Stimulated activated CD8-positive, alpha-beta memory T cell treated with anti-CD3 and anti-CD28 coated beads, Interleukin-4, amount 100 ng/mL, for 48 hours (primary cell): Measurements from ENCODE around the gene CDHR2.

Experiments used
- DNase-seq: peaks from one replicate; pipeline ENCODE4 v3.0.0-alpha.2; 2020

CDHR2 gene

GRCh38 chr5:176625512-176625911 is 76.4 kb downstream of the CDHR2 start:
- DNase-seq = no peak

- no peak for DNase-seq
Measured at GRCh38 chr5:176625966-176626875, 77.1 kb downstream of the CDHR2 start.

GRCh38 chr5:176626876-176627236 is 77.7 kb downstream of the CDHR2 start:
- DNase-seq = no peak

GRCh38 chr5:176627582-176627981 is 78.4 kb downstream of the CDHR2 start:
- no peak for DNase-seq

- DNase-seq = no peak
Measured at GRCh38 chr5:176628406-176629228, 79.5 kb downstream of the CDHR2 start.

- no peak for DNase-seq
Measured at GRCh38 chr5:176629317-176629852, 80.2 kb downstream of the CDHR2 start.

GRCh38 chr5:176629853-176630680 is 80.9 kb downstream of the CDHR2 start, which contains the start of the genes EIF4E1B and SNCB:
EIF4E1B (plus strand) TSS chr5:176630675; CDS start chr5:176642788, 12,113 bp downstream.
SNCB (minus strand) TSS chr5:176630534; CDS start chr5:176629654, 880 bp downstream.
- peak; percentile 76 for DNase-seq

- no peak for DNase-seq
Measured at GRCh38 chr5:176630681-176631222, 81.6 kb downstream of the CDHR2 start.

- DNase-seq = no peak
Measured at GRCh38 chr5:176631383-176632200, 82.5 kb downstream of the CDHR2 start.

- DNase-seq = no peak
Measured at GRCh38 chr5:176632745-176633144, 83.6 kb downstream of the CDHR2 start.

- DNase-seq = no peak
Measured at GRCh38 chr5:176633598-176633997, 84.5 kb downstream of the CDHR2 start.

- DNase-seq = no peak
Measured at GRCh38 chr5:176636426-176636825, 87.3 kb downstream of the CDHR2 start.

GRCh38 chr5:176637556-176637955 is 88.4 kb downstream of the CDHR2 start:
- DNase-seq = no peak

- no peak for DNase-seq
Measured at GRCh38 chr5:176638437-176638836, 89.3 kb downstream of the CDHR2 start.

- no peak for DNase-seq
Measured at GRCh38 chr5:176639208-176639607, 90.1 kb downstream of the CDHR2 start.

- no peak for DNase-seq
Measured at GRCh38 chr5:176639981-176640380, 90.8 kb downstream of the CDHR2 start.

GRCh38 chr5:176640616-176641015 is 91.5 kb downstream of the CDHR2 start:
- no peak for DNase-seq

- DNase-seq = no peak
Measured at GRCh38 chr5:176642675-176643490, 93.7 kb downstream of the CDHR2 start.

GRCh38 chr5:176643491-176644219 is 94.5 kb downstream of the CDHR2 start:
- no peak for DNase-seq

GRCh38 chr5:176644294-176644693 is 95.2 kb downstream of the CDHR2 start:
- DNase-seq = no peak
